NCI-H1417 treated with DMSO at 0.1 percent for 48 hours (cell line): Measurements from ENCODE around the gene PRDM1.

Source experiments
- DNase-seq: peaks from one replicate; lab custom pipeline; 2025; lab: John Stamatoyannopoulos, UW

Gene PRDM1

DNA sequence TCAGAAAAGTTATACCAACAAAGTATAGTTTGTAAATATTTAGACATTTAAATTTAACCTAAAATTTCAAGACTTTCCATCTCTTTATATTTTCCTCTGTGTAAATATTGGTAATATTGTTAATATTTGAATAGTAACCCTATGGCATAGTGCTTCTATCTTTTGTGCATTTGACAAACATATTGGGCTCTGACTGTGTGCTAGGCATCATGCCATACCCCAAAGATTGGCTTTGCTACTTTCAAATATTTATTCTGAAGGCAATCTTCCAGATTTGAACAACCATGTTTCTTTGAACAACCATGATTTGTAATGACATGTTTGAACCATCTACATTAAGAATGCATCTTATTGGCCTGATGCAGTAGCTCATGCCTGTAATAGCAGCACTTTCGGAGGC is 15.5 kb upstream of the PRDM1 start:
- no peak for DNase-seq

DNA sequence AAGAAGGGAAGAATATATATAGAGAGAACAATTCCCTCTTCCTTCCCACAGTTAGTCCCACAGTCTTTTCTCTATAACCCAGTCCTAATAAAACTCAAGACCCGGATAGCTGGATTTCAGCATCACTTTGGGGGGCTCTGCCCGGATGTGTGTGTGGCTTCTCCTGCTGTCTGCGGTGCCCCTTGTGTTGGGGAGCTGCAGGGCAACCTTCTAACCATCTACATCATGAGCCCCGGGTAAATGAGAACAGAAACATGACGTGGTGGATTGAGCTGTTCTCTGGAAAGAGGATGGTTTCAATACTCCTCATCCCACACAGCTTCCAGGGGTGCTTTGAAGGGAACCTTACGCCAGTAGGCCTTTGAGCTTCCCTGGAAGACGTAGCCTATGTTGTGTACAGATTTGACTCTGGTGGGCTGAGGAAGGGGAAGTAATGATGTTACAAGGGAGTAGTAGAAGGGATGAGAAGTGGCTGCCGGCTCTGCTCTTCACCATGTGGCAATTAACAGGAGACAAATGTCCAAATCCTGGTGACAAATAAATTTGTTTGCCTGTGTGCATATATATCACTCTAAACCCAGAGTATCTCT is 13.5 kb upstream of the PRDM1 start:
- DNase-seq: no peak

DNA sequence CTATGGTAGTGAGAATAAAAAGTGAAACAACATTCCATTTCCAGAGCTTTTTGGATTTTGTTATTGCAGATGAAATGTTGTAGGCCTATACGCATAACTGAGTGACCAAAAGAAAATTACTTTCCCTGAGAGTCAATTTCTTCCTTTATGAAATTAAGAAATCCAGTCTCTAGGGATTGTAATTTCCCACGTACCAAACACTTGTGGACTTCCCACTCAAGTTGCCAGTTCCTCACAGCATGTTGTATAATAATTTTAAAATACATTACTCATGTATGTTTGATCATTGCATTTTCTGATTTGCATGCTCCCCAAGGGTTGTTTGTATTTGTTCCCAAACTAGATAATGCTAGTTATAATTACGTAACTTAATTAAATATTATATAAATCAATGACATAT is 12.0 kb upstream of the PRDM1 start:
- DNase-seq: no peak

DNA sequence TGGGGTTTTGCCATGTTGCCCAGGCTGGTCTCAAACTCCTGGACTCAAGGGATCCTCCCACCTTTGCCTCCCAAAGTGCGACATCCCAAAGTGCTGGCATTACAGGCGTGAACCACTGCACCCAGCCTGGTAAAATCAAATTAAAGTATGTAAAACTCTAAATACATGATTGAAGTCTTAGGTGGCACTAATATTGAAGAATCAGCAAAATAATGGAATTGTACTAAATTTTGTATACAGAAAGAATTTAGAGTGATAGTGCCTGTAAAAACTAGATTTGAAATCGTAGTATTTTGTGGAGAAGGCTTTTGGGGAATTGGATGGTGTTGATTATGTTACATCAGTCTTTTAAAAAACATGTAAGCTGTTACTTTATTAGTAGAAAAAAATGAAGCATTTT is 10.0 kb upstream of the PRDM1 start:
- no peak for DNase-seq

DNA sequence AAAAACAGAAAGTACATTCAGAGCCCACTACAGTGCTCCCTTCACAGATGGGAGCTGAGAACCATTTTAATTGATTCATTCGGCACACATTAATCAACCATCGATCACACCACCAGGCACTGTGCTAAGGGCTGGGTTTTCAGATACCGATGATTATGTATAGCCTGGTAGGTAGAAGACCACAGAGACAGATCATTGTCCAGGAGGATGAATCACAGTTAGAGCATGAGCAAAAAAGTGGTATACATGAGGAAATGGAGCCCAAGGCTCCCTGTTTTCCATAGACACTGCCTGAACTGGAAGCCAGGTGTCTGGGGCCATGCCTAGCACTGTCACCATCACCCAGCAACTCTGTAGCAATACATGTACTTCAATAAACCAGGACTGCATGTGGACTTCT is 9.0 kb upstream of the PRDM1 start:
- no peak for DNase-seq

DNA sequence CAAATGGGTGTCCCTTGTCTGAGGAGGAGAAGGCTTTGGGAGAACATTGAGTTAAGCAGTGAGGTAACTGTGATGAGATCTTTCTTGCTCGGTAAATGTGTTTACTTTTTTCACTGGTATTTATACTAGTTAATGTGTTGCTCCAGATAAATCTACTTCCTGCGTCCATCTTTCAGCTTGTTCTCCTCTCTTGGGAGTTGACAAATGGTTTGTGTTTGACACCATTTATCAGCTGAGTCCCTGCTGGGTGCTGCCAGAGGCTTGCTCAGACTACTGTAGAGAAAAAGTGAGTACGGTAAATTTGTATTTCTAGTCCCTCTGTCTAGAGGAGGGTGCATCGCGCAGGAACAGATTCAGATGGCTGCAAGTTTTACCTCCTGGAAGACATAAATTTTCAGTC is 8.3 kb upstream of the PRDM1 start:
- no peak for DNase-seq

DNA sequence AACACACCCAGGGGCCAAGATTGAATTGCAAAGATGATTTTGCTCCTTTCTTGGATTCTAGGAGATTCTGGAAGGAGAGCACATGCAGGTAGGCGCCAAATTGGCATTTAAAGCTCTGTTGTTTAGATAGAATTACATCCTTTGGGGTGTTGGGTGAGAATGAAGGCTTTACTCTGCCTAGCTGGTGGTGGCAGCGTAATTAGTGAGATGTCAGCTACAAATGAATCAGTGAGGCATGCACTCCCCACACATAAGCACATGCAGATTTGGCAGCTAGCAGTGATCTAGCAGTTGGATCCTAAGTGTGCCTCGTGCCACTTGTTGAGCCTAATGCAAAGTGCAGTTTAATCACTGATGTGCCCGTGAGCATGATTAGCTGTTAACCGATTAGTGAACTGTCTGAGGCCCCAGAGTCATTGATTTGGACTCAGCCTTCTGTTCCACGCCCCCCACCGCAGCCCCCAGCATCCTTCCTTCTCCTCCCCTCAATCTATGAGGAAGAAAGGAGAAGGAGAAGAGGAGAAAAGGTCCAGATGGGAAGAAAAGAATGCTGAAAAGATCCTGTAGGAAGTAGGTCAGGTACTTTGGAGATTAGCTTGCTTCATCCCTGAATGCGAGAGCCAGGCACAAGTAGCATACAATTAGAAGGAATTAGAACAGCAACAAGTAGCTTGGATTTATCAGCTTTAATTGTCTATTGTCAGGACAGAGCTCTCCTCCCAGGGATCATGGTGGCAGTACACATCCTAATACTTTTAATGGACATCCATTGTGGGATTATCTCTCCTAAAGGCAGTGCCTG is 6.0 kb upstream of the PRDM1 start:
- DNase-seq: no peak

DNA sequence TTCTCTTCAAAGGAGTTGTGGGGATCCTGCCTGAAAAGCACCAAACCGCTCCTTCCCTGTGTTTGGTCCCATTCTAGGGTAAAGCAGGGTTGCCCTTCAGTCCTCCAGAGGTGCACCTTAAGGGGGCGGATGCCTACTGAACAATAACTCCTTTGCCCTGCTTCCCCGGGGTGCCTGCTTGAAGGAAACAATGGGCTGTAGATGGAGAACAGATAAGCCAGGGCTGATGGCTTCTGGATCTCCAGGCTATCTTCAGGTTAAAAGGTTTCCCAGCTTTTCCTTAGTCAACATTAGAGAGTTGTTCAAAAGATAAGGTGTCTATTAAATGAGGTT is 5.4 kb upstream of the PRDM1 start:
- DNase-seq: no peak

DNA sequence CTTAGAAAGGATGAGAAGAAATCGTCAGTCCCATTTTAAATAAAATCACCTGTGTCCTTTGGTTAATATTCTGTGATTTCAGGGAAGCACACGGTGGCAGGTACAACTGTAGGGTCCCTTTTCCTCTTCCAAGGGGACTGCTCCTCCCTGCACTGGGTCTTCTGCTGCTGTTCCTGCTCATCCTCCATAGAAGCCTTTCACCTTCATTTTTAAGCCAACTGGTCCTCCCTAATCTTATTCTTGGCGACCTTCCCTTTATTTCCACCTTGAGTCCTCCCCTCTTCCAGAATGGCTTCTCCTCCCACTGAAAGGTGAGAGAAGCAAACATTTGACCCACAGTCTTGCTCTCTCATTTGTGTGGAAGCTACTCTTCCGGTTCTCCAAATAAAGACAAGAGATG is 4.4 kb upstream of the PRDM1 start:
- DNase-seq: no peak

DNA sequence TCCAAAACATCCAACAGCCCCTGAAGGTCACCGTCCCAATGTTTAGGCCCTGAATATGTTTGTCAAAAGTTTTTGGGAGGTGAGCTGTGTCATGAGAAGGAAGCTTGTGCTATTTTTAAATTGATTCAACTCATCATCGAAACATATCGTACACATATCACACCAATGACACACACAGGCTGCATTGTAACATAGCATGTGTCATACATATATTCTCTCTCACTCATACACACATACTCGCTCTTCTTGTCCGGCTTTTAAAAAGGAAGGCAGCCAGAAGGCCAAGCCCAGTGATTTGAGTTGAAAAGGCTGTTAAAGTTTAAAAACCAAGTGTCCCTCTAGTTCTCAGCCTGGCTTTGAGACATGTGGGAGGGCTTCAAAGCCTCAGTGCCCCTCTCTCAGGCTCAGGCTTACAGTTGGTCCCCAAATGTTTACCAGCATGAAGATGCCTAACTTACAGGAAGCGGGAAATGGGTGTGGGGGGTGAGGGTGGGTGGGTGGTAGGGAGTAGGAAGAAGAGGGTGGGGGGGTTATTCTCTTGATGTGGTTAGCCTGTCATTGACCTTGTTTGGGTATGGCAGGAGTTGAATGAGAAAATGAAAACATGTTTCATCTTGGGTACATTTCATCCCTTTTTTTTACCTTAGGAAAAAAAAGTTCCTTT is 3.3 kb upstream of the PRDM1 start:
- DNase-seq: no peak

DNA sequence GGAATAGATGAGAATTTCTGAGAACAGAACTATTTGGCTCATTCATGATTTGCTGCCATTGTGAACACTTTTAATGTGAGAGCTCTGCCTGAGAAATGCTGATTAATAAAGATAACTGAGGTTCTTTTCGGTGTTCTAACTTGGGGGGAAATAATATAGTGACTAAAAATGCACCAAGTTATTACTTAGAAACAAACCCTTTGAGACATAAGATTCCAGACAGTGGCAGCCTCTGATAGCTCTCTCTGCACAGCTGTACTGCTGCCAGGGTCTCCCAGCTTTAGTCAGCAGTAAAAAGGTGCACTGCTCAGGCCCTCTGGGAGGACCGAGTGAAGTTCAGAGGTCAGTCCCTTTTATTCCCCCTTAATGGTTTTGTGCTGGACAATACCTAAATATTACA is 2.5 kb upstream of the PRDM1 start:
- no peak for DNase-seq

DNA sequence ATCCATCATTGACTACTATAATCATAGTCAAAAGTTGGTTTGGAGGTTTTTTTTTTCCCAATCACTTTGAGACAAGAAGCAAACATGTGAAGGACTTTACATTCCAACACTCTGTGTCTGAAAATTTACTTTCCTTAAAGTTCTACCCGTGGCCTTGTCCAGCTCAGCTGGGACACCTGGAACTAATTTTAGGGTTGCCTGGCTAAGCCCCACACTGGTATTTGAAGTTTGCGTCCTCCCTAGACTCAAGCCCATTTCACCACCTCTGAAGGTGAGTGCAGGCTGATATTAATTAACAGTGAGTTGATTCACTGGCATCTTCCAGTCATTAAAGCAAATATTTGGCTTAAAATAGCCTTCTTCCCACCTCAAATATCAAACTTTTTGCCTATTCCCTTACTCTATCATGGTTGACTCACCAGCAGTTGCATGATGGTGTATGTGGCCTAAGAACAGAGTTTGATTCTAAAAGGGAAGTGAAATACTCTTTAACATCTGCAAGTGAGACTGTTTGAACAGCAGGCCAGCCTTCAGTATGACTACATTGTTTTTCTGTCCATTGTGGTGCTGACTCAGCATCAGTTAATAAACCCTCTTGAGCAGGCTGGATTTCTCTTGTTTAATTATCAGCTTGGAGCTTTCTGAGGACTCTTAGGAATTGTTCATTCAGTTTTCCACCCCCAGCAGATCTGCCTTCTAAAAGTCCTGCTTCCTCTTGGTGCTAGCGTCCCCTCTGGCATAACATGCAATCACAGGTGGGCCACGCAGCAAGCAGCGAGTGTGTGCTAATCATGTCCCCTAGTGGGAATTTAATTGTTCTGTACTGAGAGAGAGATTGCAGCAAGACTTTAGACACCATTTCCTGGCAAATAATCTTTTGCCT is 1.8 kb upstream of the PRDM1 start:
- DNase-seq: peak; percentile 47

DNA sequence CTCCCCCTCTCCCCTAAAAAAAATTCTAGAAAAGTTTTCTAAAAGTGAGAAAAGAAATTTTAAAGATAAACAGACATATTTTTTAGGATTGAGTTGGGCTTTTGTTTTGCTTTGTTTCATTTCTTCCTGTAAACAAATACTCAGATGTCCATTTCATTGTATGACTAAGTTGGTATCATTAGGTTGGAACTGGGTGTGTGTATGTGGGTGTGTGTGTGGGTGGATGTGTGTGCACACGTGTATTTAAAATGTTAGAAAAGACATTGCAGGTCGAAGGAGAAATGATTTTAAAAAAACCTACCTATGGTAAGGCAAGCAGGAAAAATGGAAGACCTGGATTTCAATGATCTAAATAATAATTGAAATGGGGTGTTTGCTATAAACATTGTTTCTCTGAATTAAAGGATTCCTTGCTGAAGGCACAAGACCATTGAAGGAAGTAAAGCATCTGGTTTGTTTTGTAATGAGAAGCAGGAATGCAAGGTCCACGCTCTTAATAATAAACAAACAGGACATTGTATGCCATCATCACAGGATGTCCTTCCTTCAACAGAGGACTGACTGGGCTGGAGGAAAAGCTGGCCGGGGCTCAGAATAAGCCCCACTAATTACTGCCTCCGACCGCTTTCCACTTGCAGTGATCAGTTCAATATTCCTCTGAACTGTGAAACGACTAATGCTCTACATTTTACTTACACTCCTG is 996 bp upstream of the PRDM1 start:
- no peak for DNase-seq

DNA sequence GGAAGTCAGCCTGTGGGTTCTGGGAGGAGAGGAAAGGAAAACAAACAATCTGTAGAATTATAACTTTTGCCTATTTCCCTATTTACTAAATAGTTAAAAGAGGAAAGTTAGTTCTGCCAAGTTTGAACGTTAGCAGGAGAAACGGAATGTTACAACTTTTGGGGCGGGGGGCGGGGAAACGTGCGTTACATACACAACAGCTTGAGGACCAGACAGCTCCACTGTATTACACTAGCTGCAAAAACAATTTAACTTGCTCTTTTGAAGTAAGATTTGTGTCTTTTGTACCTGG is 498 bp upstream of the PRDM1 start:
- DNase-seq: no peak

DNA sequence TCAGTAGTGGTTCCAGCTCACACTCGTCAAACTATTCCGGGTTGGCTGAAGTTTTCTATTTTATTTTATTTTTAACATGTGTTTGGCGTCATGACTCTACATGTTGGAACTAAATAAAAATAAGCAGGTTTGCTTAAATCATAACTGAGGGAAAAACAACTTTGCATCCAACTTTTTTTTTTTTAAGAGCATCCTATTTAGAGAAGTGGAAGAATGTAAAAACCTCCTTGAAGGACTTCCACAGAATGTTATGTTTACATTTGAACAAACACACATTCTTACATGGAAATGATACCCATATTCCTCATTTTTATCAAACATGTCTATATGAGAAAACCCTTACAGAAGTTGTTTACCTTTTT is 659 bp downstream of the PRDM1 start:
- no peak for DNase-seq

DNA sequence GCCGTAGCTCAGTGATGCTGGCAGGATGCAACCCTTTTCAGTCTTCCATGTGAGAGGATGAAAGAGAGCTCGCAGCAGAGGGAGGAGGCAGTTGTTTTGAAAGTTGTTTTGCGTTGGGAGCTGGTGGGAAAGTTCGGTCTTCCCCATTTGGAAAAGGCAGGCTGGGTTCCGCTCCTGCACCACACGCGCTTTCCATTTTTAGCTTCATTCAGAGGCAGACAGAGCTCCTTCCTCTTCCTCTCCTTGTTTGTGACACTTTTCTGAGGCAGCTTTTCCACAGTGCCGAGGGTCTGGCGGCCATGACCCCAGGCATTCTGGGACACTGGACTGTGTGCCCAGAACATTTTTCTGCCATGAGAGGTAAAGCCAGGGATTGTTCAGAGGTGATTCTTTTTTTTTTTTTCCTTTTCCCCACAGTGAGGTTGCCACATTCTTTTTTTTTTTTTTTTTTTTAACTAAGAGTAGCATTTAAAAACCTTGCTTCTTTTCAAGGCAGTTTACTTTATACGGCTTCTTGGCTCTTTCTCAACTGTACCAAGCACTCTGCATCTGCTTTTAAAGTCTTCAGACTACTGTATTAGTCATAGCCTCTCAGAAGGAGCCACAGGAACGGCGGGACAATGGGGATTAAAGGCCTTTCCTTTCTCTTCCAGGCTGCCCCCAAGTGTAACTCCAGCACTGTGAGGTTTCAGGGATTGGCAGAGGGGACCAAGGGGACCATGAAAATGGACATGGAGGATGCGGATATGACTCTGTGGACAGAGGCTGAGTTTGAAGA is 1.6 kb downstream of the PRDM1 start:
- no peak for DNase-seq

DNA sequence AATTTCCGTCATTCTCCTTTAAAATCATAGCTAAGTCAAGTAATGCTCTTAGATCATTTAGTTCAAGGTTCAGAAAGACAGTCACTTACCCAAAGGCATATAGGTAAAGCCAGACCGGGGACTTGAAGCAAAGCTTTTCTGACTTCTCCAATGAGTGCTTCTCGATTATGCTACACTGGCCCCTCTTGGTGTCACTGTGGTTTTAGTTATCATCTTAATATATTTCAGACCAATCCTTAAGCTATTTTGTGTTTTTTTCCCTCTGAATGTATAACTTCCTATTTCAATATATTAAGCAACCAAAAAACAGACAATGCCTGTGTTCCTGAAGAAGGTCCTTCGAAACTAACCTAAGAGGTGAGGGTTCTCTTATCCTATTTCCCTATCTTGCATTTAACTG is 3.9 kb downstream of the PRDM1 start:
- no peak for DNase-seq

DNA sequence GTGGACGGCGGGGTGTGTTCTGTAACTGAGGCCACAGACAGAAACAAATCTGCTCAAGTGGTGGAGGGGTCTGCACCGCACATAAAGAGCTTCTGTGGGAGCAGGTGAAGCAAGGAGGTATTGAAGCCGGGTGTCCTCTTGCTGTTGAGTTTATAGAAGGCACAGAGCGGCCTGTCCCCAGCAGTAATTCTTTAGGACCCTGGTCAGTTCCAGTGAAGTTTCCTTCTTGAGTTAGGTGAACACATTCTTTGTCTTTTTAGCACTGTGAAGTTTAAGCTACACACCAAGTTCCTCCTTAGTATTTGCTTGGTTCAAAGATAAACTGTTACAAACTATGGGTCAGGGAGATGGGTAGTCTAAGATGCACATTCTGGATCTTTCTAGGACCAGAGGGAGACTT is 6.1 kb downstream of the PRDM1 start:
- no peak for DNase-seq

DNA sequence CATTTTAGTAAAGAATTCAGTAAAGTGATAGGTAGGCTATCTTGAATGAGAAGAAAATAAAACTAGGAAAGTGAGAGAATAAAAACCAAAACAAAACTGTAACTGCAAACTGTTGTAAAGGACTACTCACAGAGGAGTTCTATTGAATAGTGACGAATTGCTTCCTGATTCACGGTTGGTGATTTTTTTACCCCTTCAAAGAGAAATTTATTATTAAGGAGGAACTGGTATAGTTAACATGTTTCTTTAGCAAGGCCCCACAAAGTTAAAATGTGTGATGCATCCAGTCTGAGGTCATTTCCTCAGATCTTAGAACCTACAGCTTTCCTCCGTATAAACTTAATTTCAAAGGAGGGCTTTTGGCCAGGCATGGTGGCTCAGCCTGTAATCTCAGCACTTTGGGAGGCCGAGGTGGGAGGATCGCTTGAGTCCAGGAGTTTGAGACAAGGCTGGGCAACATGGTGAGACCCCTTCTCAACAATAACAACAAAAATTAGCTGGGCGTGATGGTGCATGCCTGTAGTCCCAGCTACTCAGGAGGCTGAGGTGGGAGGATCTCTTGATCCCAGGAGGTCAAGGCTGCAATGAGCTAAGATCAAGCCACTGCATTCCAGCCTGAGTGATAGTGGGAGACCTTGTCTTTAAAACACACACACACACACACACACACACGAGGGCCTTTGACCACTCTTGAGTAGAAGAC is 8.3 kb downstream of the PRDM1 start:
- DNase-seq: no peak

DNA sequence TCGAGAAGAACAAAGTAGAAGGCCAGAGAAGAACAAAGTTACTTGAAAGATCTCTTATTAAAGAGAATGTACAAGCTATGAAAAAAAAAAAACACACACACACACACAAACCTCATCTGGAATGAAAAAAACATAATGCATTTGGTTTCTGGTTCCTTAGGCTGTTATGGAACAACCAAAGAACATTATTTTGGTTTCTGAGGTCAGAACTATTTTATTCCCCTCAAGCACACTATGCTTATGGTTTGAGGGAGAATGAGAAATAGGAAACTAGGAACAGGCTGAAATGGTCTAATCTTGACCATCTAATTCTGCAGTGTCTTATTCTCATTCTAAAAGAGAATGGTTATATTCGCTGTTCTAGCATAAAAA is 8.8 kb downstream of the PRDM1 start:
- DNase-seq: no peak
